Umbilical cord (tissue), 2 donors: Measurements from ENCODE around the gene FGF19. TPM values are rescaled to one million over a fixed set of nuclear protein-coding genes. Genes with fewer than 3 reads are reported as not detected.

Experiments used
- DNase-seq: peaks from one replicate; pipeline ENCODE4 v3.0.0-alpha.2; 2015; ENCODE audit warnings: low spot score
- total RNA-seq: library from RNA; depleted of rRNA; stranded (reverse); fragments of >200 nt; gene quantifications from one replicate; pipeline ENCODE4 v1.2.3, GENCODE V29; 2014; ENCODE audit warnings: low replicate concordance; ENCODE audit not compliant: insufficient read depth

The FGF19 gene
- total RNA-seq, 1 donor from 2014 or later = 1.4 TPM

GRCh38 chr11:69671734-69672465 lies 31.9 kb downstream of the FGF19 start:
- no peak for DNase-seq

- peak; percentile 83 for DNase-seq
Observed at GRCh38 chr11:69670158-69670845, 33.5 kb downstream of the FGF19 start.

GRCh38 chr11:69669486-69669885 lies 34.3 kb downstream of the FGF19 start:
- DNase-seq = no peak

- DNase-seq = no peak
Observed at GRCh38 chr11:69667619-69668604, 35.9 kb downstream of the FGF19 start.

- no peak for DNase-seq
Observed at GRCh38 chr11:69666752-69667536, 36.9 kb downstream of the FGF19 start.

- DNase-seq = no peak
Observed at GRCh38 chr11:69666261-69666660, 37.6 kb downstream of the FGF19 start.

GRCh38 chr11:69665669-69666068 lies 38.2 kb downstream of the FGF19 start:
- no peak for DNase-seq

- no peak for DNase-seq
Observed at GRCh38 chr11:69664901-69665300, 38.9 kb downstream of the FGF19 start.

GRCh38 chr11:69664103-69664775 lies 39.6 kb downstream of the FGF19 start:
- DNase-seq = no peak

- no peak for DNase-seq
Observed at GRCh38 chr11:69663326-69663725, 40.5 kb downstream of the FGF19 start.

- no peak for DNase-seq
Observed at GRCh38 chr11:69662806-69663205, 41.0 kb downstream of the FGF19 start.

GRCh38 chr11:69662021-69662698 lies 41.7 kb downstream of the FGF19 start:
- no peak for DNase-seq

GRCh38 chr11:69661413-69661715 lies 42.5 kb downstream of the FGF19 start:
- DNase-seq = no peak

GRCh38 chr11:69660001-69660500 lies 43.8 kb downstream of the FGF19 start:
- no peak for DNase-seq

GRCh38 chr11:69659591-69659990 lies 44.2 kb downstream of the FGF19 start:
- DNase-seq = no peak

- DNase-seq = no peak
Observed at GRCh38 chr11:69658626-69659450, 45.0 kb downstream of the FGF19 start.

GRCh38 chr11:69657911-69658625 lies 45.8 kb downstream of the FGF19 start:
- peak; percentile 59 for DNase-seq

GRCh38 chr11:69657456-69657910 lies 46.3 kb downstream of the FGF19 start:
- no peak for DNase-seq
